SU-DHL-6 (cell line): ENCODE data around the gene WDR90.

Source experiments
- H2AFZ ChIP-seq: fragments of 200-600 bp; sonication (generic); 2 replicates; pipeline ENCODE4 v1.6.1; 2014; ENCODE audit warnings: low read depth, mild to moderate bottlenecking, moderate library complexity, mixed read lengths, antibody characterized with exemption, low read length; ENCODE audit not compliant: severe bottlenecking
- H3F3A ChIP-seq: fragments of 200-600 bp; shearing (Covaris generic); 2 replicates; pipeline ENCODE4 v1.6.0; 2016; ENCODE audit warnings: antibody characterized with exemption, mild to moderate bottlenecking; ENCODE audit not compliant: insufficient read depth
- H3K27ac ChIP-seq: fragments of 200-600 bp; sonication (generic); 2 replicates; pipeline ENCODE4 v1.5.1; 2016; ENCODE audit warnings: low read depth, mild to moderate bottlenecking, low read length, moderate library complexity, mixed read lengths
- H3K27me3 ChIP-seq: fragments of 200-600 bp; sonication (generic), shearing (Covaris generic); 2 replicates; pipeline ENCODE4 v1.6.0; 2014; ENCODE audit warnings: mild to moderate bottlenecking, low read length
- H3K36me3 ChIP-seq: fragments of 200-600 bp; sonication (generic); 2 replicates; pipeline ENCODE4 v1.6.1; 2014; ENCODE audit warnings: mild to moderate bottlenecking, low read length, mixed read lengths
- H3K4me2 ChIP-seq: fragments of 300-600, 200-600 bp; shearing (Covaris generic), sonication (generic); 2 replicates; pipeline ENCODE4 v1.6.0; 2014; ENCODE audit warnings: low read length, low read depth, mild to moderate bottlenecking; ENCODE audit not compliant: poor library complexity, severe bottlenecking
- H3K4me3 ChIP-seq: fragments of 200-600 bp; sonication (generic); 2 replicates; pipeline ENCODE4 v1.5.1; 2014; ENCODE audit warnings: antibody characterized with exemption, low read length, mild to moderate bottlenecking, mixed read lengths; ENCODE audit not compliant: insufficient read depth, poor library complexity, severe bottlenecking
- H3K79me2 ChIP-seq: fragments of 200-600 bp; sonication (generic); 2 replicates; pipeline ENCODE4 v1.6.1; 2014; ENCODE audit warnings: mild to moderate bottlenecking, low read length, moderate library complexity; ENCODE audit not compliant: insufficient read depth
- H3K9ac ChIP-seq: fragments of 200-600 bp; sonication (generic); 2 replicates; pipeline ENCODE4 v1.7.0; 2014; ENCODE audit warnings: mild to moderate bottlenecking, low read length
- H3K9me2 ChIP-seq: fragments of 200-600 bp; sonication (generic); replicated peaks from 2 replicates; pipeline ENCODE4 v1.6.1; 2014; ENCODE audit warnings: low read length; ENCODE audit not compliant: insufficient read depth
- H3K9me3 ChIP-seq: fragments of 200-600 bp; sonication (generic); 2 replicates; pipeline ENCODE4 v1.6.1; 2014; ENCODE audit warnings: low read length, mixed read lengths; ENCODE audit not compliant: insufficient read depth
- H4K20me1 ChIP-seq: fragments of 200-600 bp; sonication (generic); 2 replicates; pipeline ENCODE4 v1.6.1; 2014; ENCODE audit warnings: low read depth, mild to moderate bottlenecking, antibody characterized with exemption, low read length, moderate library complexity, mixed read lengths
- CTCF ChIP-seq: fragments of 200-600 bp; sonication (generic); IDR thresholded peaks from one replicate; pipeline ENCODE4 v1.5.1; 2017; ENCODE audit warnings: antibody characterized with exemption, mild to moderate bottlenecking, low read length, moderate library complexity; ENCODE audit not compliant: insufficient read depth, poor library complexity, severe bottlenecking
- EZH2phosphoT487 ChIP-seq: fragments of 200-600 bp; sonication (generic), shearing (Covaris generic); conservative IDR thresholded peaks from 2 replicates; pipeline ENCODE4 v1.6.1; 2018; ENCODE audit warnings: mild to moderate bottlenecking, antibody characterized with exemption, low read length, moderate library complexity, mixed read lengths

The WDR90 gene

GRCh38 chr16:662597-662996 is 13.4 kb downstream of the WDR90 start:
- Histone ChIP-seq H3K9me3 (no peaks in the 10 kb centered on the region), H3K9ac (no peak overlapping the region), H3K4me2 (no peak overlapping the region), H4K20me1 (no peaks in the 10 kb centered on the region), H2AFZ (no peak overlapping the region), H3K36me3 (no peaks in the 10 kb centered on the region), H3K9me2 (no peaks in the 10 kb centered on the region), H3K4me3 (no peak overlapping the region), H3K79me2 (no peaks in the 10 kb centered on the region), H3F3A (no peaks in the 10 kb centered on the region), H3K27me3 (no peaks in the 10 kb centered on the region), H3K27ac (no peak overlapping the region)
- TF ChIP-seq CTCF (no peak), EZH2phosphoT487 (no peak)

GRCh38 chr16:666572-666971 is 17.4 kb downstream of the WDR90 start:
- TF ChIP-seq EZH2phosphoT487 (no peak), CTCF (no peak)
- Histone ChIP-seq H3K9ac (no peak overlapping the region), H3K9me2 (no peaks in the 10 kb centered on the region), H2AFZ (no peak overlapping the region), H3K4me3 (no peak overlapping the region), H3K4me2 (no peak overlapping the region), H3F3A (no peaks in the 10 kb centered on the region), H3K79me2 (peaks cover 8% of the 10 kb centered on the region; the same call in 1 of the 2 replicates), H3K27ac (no peak overlapping the region), H3K36me3 (no peaks in the 10 kb centered on the region), H3K27me3 (no peaks in the 10 kb centered on the region), H3K9me3 (no peaks in the 10 kb centered on the region), H4K20me1 (no peaks in the 10 kb centered on the region)

DNA sequence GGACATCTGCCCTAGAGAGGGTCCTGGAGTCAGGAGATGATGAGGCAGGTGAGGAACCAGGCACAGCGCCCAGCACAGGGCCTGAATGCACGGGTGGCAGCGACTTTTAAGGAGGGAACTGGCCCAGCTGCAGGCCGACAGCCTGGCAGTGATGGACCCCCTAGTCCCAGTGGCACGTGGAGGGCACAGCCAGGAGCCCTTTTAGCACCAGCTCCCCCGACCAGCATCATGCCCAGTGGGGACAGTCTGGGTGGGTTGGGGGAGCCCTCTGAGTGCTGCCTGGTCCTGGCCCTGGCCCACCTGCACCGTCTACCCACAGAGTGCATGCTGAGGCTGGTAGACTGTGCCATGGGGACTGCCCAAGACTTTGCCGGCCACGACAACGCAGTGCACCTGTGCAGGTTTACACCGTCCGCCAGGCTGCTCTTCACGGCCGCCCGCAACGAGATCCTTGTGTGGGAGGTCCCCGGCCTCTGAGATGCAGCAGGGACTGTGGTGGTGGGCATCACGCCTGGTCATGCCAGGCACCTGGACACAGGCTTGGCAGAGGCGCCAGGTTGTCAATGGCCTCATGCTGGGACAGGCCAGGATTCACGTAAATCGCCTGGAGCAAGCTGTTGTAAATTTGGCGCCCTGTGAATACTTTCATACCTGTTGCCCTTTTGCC is 18.1 kb downstream of the WDR90 start:
- H3K4me2 ChIP-seq: peak overlapping the region; percentile 26
- no peak overlapping the region for H2AFZ ChIP-seq
- H3K27ac ChIP-seq: no peak overlapping the region
- no peaks in the 10 kb centered on the region for H3K9me2 ChIP-seq
- TF ChIP-seq CTCF (no peak), EZH2phosphoT487 (no peak)
- H3K4me3 ChIP-seq: no peak overlapping the region
- no peaks in the 10 kb centered on the region for H3K9me3 ChIP-seq
- no peaks in the 10 kb centered on the region for H3K36me3 ChIP-seq
- H3K79me2 ChIP-seq: peaks cover 8% of the 10 kb centered on the region; the same call in 1 of the 2 replicates
- H3F3A ChIP-seq: no peaks in the 10 kb centered on the region
- peak overlapping the region; percentile 96 for H3K9ac ChIP-seq
- no peaks in the 10 kb centered on the region for H4K20me1 ChIP-seq
- no peaks in the 10 kb centered on the region for H3K27me3 ChIP-seq
